ENCODE data around the gene TRAP1.

TRAP1 gene

GRCh38 chr16:3651461-3652372 lies 65.6 kb downstream of the TRAP1 start:
- TF ChIP-seq GATA1 (IDR thresholded peaks at IDR 0.05; ENCODE audit: low read depth, low read length) (no peak), POLR2A (IDR thresholded peaks at IDR 0.05; ENCODE audit: low read length) (no peak)
- DNase-seq = no peak

- DNase-seq = no peak
Observed at GRCh38 chr16:3650631-3651265, 66.6 kb downstream of the TRAP1 start.

GRCh38 chr16:3646348-3646920 lies 70.9 kb downstream of the TRAP1 start:
- no peak for DNase-seq
- no peak for TF ChIP-seq POLR2A (IDR thresholded peaks at IDR 0.05; ENCODE audit: low read length)
- no peak for TF ChIP-seq GATA1 (IDR thresholded peaks at IDR 0.05; ENCODE audit: low read depth, low read length)

More at GRCh38 chr16:3650631-3651265, 66.6 kb downstream of the TRAP1 start:
- TF ChIP-seq POLR2A (IDR thresholded peaks at IDR 0.05; ENCODE audit: low read length) (no peak), GATA1 (IDR thresholded peaks at IDR 0.05; ENCODE audit: low read depth, low read length) (no peak)

GRCh38 chr16:3645504-3646347 lies 71.6 kb downstream of the TRAP1 start:
- TF ChIP-seq POLR2A (IDR thresholded peaks at IDR 0.05; ENCODE audit: low read length) (no peak), GATA1 (IDR thresholded peaks at IDR 0.05; ENCODE audit: low read depth, low read length) (no peak)
- no peak for DNase-seq

- TF ChIP-seq GATA1 (IDR thresholded peaks at IDR 0.05; ENCODE audit: low read depth, low read length) = no peak
- no peak for TF ChIP-seq POLR2A (IDR thresholded peaks at IDR 0.05; ENCODE audit: low read length)
- DNase-seq = no peak
Observed at GRCh38 chr16:3645108-3645503, 72.2 kb downstream of the TRAP1 start.

GRCh38 chr16:3643095-3643730 lies 74.1 kb downstream of the TRAP1 start:
- no peak for DNase-seq

GRCh38 chr16:3642397-3643094 lies 74.8 kb downstream of the TRAP1 start:
- TF ChIP-seq POLR2A (IDR thresholded peaks at IDR 0.05; ENCODE audit: low read length) = no peak
- TF ChIP-seq GATA1 (IDR thresholded peaks at IDR 0.05; ENCODE audit: low read depth, low read length) = no peak
- DNase-seq = peak; percentile 52 to 76

More at GRCh38 chr16:3643095-3643730, 74.1 kb downstream of the TRAP1 start:
- no peak for TF ChIP-seq POLR2A (IDR thresholded peaks at IDR 0.05; ENCODE audit: low read length)
- TF ChIP-seq GATA1 (IDR thresholded peaks at IDR 0.05; ENCODE audit: low read depth, low read length) = no peak

- TF ChIP-seq POLR2A (IDR thresholded peaks at IDR 0.05; ENCODE audit: low read length) (no peak), GATA1 (IDR thresholded peaks at IDR 0.05; ENCODE audit: low read depth, low read length) (no peak)
- DNase-seq = peak in 1 of 2 experiments; percentile 21
Observed at GRCh38 chr16:3641801-3642396, 75.4 kb downstream of the TRAP1 start.

- TF ChIP-seq POLR2A (IDR thresholded peaks at IDR 0.05; ENCODE audit: low read length) = no peak
- no peak for TF ChIP-seq GATA1 (IDR thresholded peaks at IDR 0.05; ENCODE audit: low read depth, low read length)
- no peak for DNase-seq
Observed at GRCh38 chr16:3640632-3641501, 76.5 kb downstream of the TRAP1 start.

GRCh38 chr16:3640207-3640606 lies 77.1 kb downstream of the TRAP1 start:
- no peak for TF ChIP-seq POLR2A (IDR thresholded peaks at IDR 0.05; ENCODE audit: low read length)
- no peak for TF ChIP-seq GATA1 (IDR thresholded peaks at IDR 0.05; ENCODE audit: low read depth, low read length)
- DNase-seq = no peak

- no peak for TF ChIP-seq GATA1 (IDR thresholded peaks at IDR 0.05; ENCODE audit: low read depth, low read length)
- no peak for TF ChIP-seq POLR2A (IDR thresholded peaks at IDR 0.05; ENCODE audit: low read length)
- no peak for DNase-seq
Observed at GRCh38 chr16:3638916-3639644, 78.2 kb downstream of the TRAP1 start.

Measured in erythroblast (primary cell).